ENCODE results near the gene PGC.
A peak's percentile ranks its signal among the peaks of the same experiment; 100 is the strongest.

The PGC gene

GRCh38 chr6:41699063-41699462 is 48.1 kb downstream of the PGC start:
- H3K27me3 Mint-ChIP-seq, result no peaks in the 10 kb centered on the region
- peaks cover 34% of the 10 kb centered on the region for H3K4me1 Mint-ChIP-seq
- H3K27ac Mint-ChIP-seq (ENCODE audit: low read depth), result no peak overlapping the region
- ATAC-seq (replicated peaks; ENCODE audit: extremely low read depth, poor library complexity, severe bottlenecking) (no peak), DNase-seq (ENCODE audit: low spot score in 2 of 2) (no peak)
- no peak overlapping the region for H3K4me3 Mint-ChIP-seq
- peaks cover 10% of the 10 kb centered on the region for H3K36me3 Mint-ChIP-seq (ENCODE audit: insufficient read depth)
- H3K9me3 Mint-ChIP-seq, result no peaks in the 10 kb centered on the region

DNA sequence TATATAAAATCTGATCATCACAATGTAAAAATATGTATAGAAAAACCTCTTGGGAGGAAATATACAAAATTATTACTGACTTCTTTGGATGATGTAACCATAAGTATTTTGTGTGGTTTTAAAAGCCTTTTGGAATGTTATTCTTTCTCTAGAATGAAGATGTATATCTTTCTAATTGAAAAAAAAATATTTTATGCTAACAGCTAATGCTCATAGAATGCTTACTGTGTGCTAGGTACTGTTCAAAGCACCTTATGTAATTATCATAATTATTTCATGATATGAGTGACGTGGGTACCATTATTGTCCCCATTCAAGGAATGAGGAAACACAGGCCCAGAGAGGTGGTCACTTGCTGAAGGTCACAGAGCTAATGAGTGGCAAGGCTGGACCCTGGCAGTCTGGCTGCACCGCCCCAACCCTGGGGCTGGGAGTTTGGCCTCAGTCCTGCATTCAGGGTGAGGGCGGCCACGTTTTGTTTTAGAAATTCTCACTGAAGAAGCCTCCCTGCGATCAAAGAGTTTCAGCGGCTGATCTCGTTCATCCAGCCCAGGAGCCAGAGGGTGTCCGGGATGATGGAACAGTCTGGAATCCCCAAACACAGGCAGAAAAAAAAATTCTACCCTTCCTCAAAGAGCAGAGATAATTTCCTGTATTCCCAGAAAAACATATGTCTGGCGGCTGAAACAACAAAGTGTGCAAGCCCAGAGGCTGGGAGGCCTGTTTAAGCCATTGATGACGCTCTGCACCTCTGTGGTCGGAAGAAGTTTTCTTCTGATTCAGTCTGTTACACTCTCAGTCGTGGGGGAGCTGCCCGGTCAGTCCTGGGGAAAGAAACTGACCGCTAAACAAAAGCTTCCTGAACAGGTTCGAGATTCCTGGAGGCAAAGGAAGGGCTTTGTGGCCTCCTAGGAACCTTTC is 49.1 kb downstream of the PGC start:
- Mint-ChIP-seq H3K9me3 (no peaks in the 10 kb centered on the region), H3K27me3 (no peaks in the 10 kb centered on the region), H3K27ac (ENCODE audit: low read depth) (no peak overlapping the region), H3K36me3 (ENCODE audit: insufficient read depth) (peaks cover 8% of the 10 kb centered on the region), H3K4me3 (no peak overlapping the region), H3K4me1 (peaks cover 34% of the 10 kb centered on the region)
- ATAC-seq (replicated peaks; ENCODE audit: extremely low read depth, poor library complexity, severe bottlenecking) (no peak), DNase-seq (ENCODE audit: low spot score in 2 of 2) (no peak)

DNA sequence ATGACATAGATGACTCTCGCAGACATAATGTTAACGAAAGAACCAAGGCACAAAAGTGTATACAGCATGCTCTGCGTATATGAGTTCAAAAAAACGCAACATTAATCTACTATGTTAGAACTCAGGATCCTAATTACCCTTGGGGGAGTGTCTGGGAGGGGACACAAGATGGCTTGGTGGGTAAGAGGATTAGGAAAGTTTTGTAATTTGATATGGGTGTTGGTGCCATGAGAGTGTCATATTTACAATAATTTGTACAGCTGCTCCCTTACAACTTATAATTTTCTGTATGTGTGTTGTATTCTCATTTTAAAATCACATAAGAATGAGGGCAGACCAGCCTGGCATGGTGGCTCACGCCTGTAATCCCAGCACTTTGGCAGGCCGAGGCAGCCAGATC is 50.4 kb downstream of the PGC start:
- H3K4me1 Mint-ChIP-seq, result peaks cover 34% of the 10 kb centered on the region
- no peak overlapping the region for H3K4me3 Mint-ChIP-seq
- no peaks in the 10 kb centered on the region for H3K9me3 Mint-ChIP-seq
- H3K27me3 Mint-ChIP-seq, result no peaks in the 10 kb centered on the region
- peaks cover 8% of the 10 kb centered on the region for H3K36me3 Mint-ChIP-seq (ENCODE audit: insufficient read depth)
- no peak for ATAC-seq (replicated peaks; ENCODE audit: extremely low read depth, poor library complexity, severe bottlenecking)
- H3K27ac Mint-ChIP-seq (ENCODE audit: low read depth), result peak overlapping the region; percentile 46
- DNase-seq (ENCODE audit: low spot score in 2 of 2), result no peak

- DNase-seq (ENCODE audit: low spot score in 2 of 2) (no peak), ATAC-seq (replicated peaks; ENCODE audit: extremely low read depth, poor library complexity, severe bottlenecking) (no peak)
- H3K9me3 Mint-ChIP-seq, result no peaks in the 10 kb centered on the region
- H3K4me1 Mint-ChIP-seq, result peaks cover 27% of the 10 kb centered on the region
- peak overlapping the region; percentile 46 for H3K27ac Mint-ChIP-seq (ENCODE audit: low read depth)
- no peaks in the 10 kb centered on the region for H3K27me3 Mint-ChIP-seq
- peaks cover 6% of the 10 kb centered on the region for H3K36me3 Mint-ChIP-seq (ENCODE audit: insufficient read depth)
- no peak overlapping the region for H3K4me3 Mint-ChIP-seq
These were observed 51.4 kb downstream of the PGC start for GRCh38 chr6:41695825-41696224.

GRCh38 chr6:41694815-41695526 is 52.2 kb downstream of the PGC start:
- peaks cover 22% of the 10 kb centered on the region for H3K4me1 Mint-ChIP-seq
- H3K9me3 Mint-ChIP-seq, result no peaks in the 10 kb centered on the region
- DNase-seq (ENCODE audit: low spot score in 2 of 2), result no peak
- peaks cover 6% of the 10 kb centered on the region for H3K36me3 Mint-ChIP-seq (ENCODE audit: insufficient read depth)
- H3K27ac Mint-ChIP-seq (ENCODE audit: low read depth), result peak overlapping the region; percentile 55
- H3K4me3 Mint-ChIP-seq, result no peak overlapping the region
- no peaks in the 10 kb centered on the region for H3K27me3 Mint-ChIP-seq
- ATAC-seq (replicated peaks; ENCODE audit: extremely low read depth, poor library complexity, severe bottlenecking), result no peak

GRCh38 chr6:41693281-41694240 is 53.6 kb downstream of the PGC start:
- peaks cover 2% of the 10 kb centered on the region for H3K36me3 Mint-ChIP-seq (ENCODE audit: insufficient read depth)
- ATAC-seq (replicated peaks; ENCODE audit: extremely low read depth, poor library complexity, severe bottlenecking) (no peak), DNase-seq (ENCODE audit: low spot score in 2 of 2) (no peak)
- peak overlapping the region; percentile 19 for H3K27ac Mint-ChIP-seq (ENCODE audit: low read depth)
- no peaks in the 10 kb centered on the region for H3K9me3 Mint-ChIP-seq
- H3K4me3 Mint-ChIP-seq, result no peak overlapping the region
- H3K4me1 Mint-ChIP-seq, result peaks cover 14% of the 10 kb centered on the region
- no peaks in the 10 kb centered on the region for H3K27me3 Mint-ChIP-seq

DNA sequence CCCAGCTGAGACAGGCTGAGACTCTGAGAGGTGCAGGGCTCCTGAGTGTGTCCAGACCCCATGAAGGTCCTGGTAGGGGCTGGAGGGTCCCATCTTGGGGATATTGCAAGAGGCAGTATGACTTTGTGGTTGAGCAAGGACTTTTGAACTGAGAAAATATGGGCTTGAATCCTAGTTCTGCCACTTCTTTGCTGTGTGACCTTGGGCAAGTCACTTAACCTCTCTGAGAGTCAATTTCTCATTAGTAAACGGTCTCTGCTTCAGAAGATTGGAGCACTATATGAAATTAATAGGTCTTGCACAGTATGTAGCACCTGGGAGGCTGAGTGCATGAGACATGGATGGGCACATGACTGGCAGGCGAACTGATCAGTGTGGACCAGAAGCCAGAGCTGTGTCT is 54.5 kb downstream of the PGC start:
- Mint-ChIP-seq H3K4me1 (peaks cover 10% of the 10 kb centered on the region), H3K27me3 (no peaks in the 10 kb centered on the region), H3K4me3 (no peak overlapping the region), H3K36me3 (ENCODE audit: insufficient read depth) (peaks cover 2% of the 10 kb centered on the region), H3K9me3 (no peaks in the 10 kb centered on the region), H3K27ac (ENCODE audit: low read depth) (peak overlapping the region; percentile 19)
- ATAC-seq (replicated peaks; ENCODE audit: extremely low read depth, poor library complexity, severe bottlenecking), result no peak
- no peak for DNase-seq (ENCODE audit: low spot score in 2 of 2)

- peaks cover 6% of the 10 kb centered on the region for H3K4me1 Mint-ChIP-seq
- H3K4me3 Mint-ChIP-seq, result no peak overlapping the region
- ATAC-seq (replicated peaks; ENCODE audit: extremely low read depth, poor library complexity, severe bottlenecking) (no peak), DNase-seq (ENCODE audit: low spot score in 2 of 2) (no peak)
- H3K27ac Mint-ChIP-seq (ENCODE audit: low read depth), result no peak overlapping the region
- H3K27me3 Mint-ChIP-seq, result no peaks in the 10 kb centered on the region
- H3K9me3 Mint-ChIP-seq, result no peaks in the 10 kb centered on the region
- peaks cover 5% of the 10 kb centered on the region for H3K36me3 Mint-ChIP-seq (ENCODE audit: insufficient read depth)
These were observed 55.0 kb downstream of the PGC start for GRCh38 chr6:41692080-41692675.

- DNase-seq (ENCODE audit: low spot score in 2 of 2) (no peak), ATAC-seq (replicated peaks; ENCODE audit: extremely low read depth, poor library complexity, severe bottlenecking) (no peak)
- Mint-ChIP-seq H3K4me3 (no peak overlapping the region), H3K9me3 (no peaks in the 10 kb centered on the region), H3K36me3 (ENCODE audit: insufficient read depth) (peaks cover 6% of the 10 kb centered on the region), H3K27me3 (no peaks in the 10 kb centered on the region), H3K27ac (ENCODE audit: low read depth) (peak overlapping the region; percentile 52), H3K4me1 (peaks cover 6% of the 10 kb centered on the region)
These were observed 55.6 kb downstream of the PGC start for GRCh38 chr6:41691426-41692079.

- peaks cover 6% of the 10 kb centered on the region for H3K36me3 Mint-ChIP-seq (ENCODE audit: insufficient read depth)
- ATAC-seq (replicated peaks; ENCODE audit: extremely low read depth, poor library complexity, severe bottlenecking), result no peak
These were observed 56.5 kb downstream of the PGC start for GRCh38 chr6:41690541-41691330.

More at GRCh38 chr6:41690541-41691330, 56.5 kb downstream of the PGC start:
- Mint-ChIP-seq H3K4me1 (peaks cover 6% of the 10 kb centered on the region), H3K4me3 (no peak overlapping the region), H3K9me3 (no peaks in the 10 kb centered on the region), H3K27me3 (no peaks in the 10 kb centered on the region), H3K27ac (ENCODE audit: low read depth) (peak overlapping the region; percentile 41)
- no peak for DNase-seq (ENCODE audit: low spot score in 2 of 2)

Data from central memory CD8-positive, alpha-beta T cell (primary cell).